ENCODE data around the gene DACT2.

GRCh38 chr6:168304752-168305015 lies 14.9 kb downstream of the DACT2 start:
- TF ChIP-seq POLR2A (IDR thresholded peaks at IDR 0.05; ENCODE audit: low read depth, low read length) (no peak), TAF1 (IDR thresholded peaks at IDR 0.05; ENCODE audit: low read depth, low read length) (no peak), SPI1 (IDR thresholded peaks at IDR 0.05; ENCODE audit: low read depth, low read length) (no peak), POLR2AphosphoS5 (IDR thresholded peaks at IDR 0.05; ENCODE audit: low read depth, low read length) (no peak), POU2F2 (IDR thresholded peaks at IDR 0.05; ENCODE audit: low read depth, low read length) (no peak)

Data from GM12891 (cell line).